Kidney epithelial cell (primary cell): ENCODE data around the gene KIF13A. TPM values are rescaled to one million over a fixed set of nuclear protein-coding genes. Genes with fewer than 3 reads are reported as not detected.
A peak's percentile ranks its signal among the peaks of the same experiment; 100 is the strongest.

ENCODE experiments used
- DNase-seq: peaks from one replicate; pipeline ENCODE4 v3.0.0-alpha.2; 2010; ENCODE audit warnings: low read depth
- H3K27me3 ChIP-seq: 2 replicates; pipeline ENCODE4 v1.6.0; 2011; ENCODE audit warnings: low read length; ENCODE audit not compliant: control insufficient read depth, insufficient read depth
- H3K36me3 ChIP-seq: 2 replicates; pipeline ENCODE4 v1.5.1; 2011; ENCODE audit warnings: low read length; ENCODE audit not compliant: control insufficient read depth, insufficient read depth
- H3K4me3 ChIP-seq: 2 replicates; pipeline ENCODE4 v1.5.1; 2011; ENCODE audit warnings: low read depth, mild to moderate bottlenecking, control low read depth, low read length
- total RNA-seq: library from RNA; depleted of rRNA; stranded (reverse); fragments of >200 nt; gene quantifications from 2 replicates; pipeline ENCODE4 v1.2.3, GENCODE V29; 2015
- TF ChIP-seq, protein P1 (sequence below): IDR thresholded peaks from 2 replicates; pipeline ENCODE4 v1.5.1; 2011; ENCODE audit warnings: mild to moderate bottlenecking, moderate library complexity, low read length, control low read depth, inconsistent platforms; ENCODE audit not compliant: insufficient read depth, poor library complexity, severe bottlenecking

Gene KIF13A
- total RNA-seq, 1 donor from 2014 or later, result 30.9 TPM

DNA sequence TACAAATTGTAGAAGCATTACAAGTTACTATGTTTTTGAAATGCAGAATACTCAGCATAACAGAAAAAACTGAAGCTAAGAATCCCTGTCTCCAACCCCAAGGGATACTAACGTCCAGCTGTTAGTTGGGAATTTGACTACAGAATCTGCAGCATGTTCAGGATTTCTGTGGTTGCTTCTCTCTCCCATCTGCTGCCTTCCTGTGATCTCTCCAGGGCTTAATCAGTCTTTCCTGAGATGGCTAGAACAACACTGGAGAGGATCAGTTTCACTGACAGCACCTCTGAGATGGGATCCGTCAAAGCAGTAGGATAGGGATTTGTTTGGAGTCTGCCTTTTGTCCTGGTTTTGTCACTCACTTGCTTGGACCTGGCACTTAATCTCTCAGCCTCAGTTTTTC is 207.4 kb downstream of the KIF13A start:
- H3K4me3 ChIP-seq, result no peak overlapping the region
- H3K27me3 ChIP-seq, result no peaks in the 10 kb centered on the region
- TF ChIP-seq, protein P1, sequence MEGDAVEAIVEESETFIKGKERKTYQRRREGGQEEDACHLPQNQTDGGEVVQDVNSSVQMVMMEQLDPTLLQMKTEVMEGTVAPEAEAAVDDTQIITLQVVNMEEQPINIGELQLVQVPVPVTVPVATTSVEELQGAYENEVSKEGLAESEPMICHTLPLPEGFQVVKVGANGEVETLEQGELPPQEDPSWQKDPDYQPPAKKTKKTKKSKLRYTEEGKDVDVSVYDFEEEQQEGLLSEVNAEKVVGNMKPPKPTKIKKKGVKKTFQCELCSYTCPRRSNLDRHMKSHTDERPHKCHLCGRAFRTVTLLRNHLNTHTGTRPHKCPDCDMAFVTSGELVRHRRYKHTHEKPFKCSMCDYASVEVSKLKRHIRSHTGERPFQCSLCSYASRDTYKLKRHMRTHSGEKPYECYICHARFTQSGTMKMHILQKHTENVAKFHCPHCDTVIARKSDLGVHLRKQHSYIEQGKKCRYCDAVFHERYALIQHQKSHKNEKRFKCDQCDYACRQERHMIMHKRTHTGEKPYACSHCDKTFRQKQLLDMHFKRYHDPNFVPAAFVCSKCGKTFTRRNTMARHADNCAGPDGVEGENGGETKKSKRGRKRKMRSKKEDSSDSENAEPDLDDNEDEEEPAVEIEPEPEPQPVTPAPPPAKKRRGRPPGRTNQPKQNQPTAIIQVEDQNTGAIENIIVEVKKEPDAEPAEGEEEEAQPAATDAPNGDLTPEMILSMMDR, result no peak
- no peaks in the 10 kb centered on the region for H3K36me3 ChIP-seq
- DNase-seq, result no peak

DNA sequence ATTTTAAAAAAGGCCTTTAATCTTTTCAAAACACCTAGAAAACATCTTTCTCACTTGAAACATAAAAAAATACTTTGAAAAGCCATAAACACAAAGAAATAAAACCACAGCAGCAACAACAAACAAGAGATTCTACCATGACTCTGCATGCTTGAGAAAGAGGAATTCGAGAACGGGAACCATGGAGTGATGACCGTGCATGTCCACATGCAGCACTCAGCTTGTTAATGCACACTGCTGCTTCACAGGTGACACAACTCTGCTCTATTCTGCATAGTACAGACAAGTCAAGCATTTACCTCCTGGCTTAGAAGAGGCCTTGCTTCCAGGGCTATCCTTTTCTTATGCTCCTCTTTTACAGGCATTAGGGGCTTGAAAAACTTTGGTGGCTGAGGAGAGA is 215.8 kb downstream of the KIF13A start:
- no peak for DNase-seq
- Histone ChIP-seq H3K27me3 (no peaks in the 10 kb centered on the region), H3K36me3 (no peaks in the 10 kb centered on the region), H3K4me3 (no peak overlapping the region)
- TF ChIP-seq, protein P1, result no peak

DNA sequence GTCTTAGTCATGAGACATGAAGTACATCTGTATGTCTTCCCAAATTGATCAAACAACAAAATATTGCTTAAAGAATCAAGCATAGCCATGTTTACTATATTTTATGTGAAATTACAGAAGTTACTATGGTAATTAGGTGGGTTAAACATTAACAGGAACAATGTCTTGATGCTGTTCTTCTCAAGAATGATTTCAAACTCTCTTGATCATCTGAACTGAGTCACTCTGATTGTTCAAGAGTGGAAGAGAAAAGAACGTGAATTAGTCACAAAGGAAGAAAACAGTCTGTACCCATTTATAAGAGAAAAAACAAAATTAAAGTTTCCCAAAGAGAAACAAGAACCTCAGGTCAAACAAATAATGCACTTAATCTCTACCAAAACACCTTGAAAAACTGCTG is 218.6 kb downstream of the KIF13A start:
- DNase-seq, result peak; percentile 12
- TF ChIP-seq, protein P1, result no peak
- Histone ChIP-seq H3K27me3 (no peaks in the 10 kb centered on the region), H3K4me3 (no peak overlapping the region), H3K36me3 (peaks cover 3% of the 10 kb centered on the region)

DNA sequence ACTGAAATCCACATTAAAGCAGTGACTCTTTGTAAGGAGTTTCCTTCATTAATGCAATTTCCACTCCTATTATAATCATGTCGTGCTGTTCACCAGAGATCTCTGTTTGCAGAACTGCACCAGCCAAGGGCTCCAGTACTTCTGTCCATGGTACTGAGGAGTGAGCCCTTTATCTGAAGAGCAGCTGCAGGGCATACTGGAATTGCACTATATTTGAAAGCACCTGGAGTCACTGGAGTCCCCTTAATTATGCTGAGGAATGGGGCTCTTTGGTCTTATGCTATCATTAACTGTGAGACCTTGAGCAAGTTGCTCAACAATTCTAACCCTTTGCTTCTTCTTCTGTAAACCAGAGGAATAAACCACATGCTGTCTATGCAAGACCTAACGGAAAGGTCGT is 219.0 kb downstream of the KIF13A start:
- H3K36me3 ChIP-seq, result peaks cover 3% of the 10 kb centered on the region
- H3K4me3 ChIP-seq, result no peak overlapping the region
- TF ChIP-seq, protein P1, result no peak
- H3K27me3 ChIP-seq, result no peaks in the 10 kb centered on the region
- peak; percentile 23 for DNase-seq

DNA sequence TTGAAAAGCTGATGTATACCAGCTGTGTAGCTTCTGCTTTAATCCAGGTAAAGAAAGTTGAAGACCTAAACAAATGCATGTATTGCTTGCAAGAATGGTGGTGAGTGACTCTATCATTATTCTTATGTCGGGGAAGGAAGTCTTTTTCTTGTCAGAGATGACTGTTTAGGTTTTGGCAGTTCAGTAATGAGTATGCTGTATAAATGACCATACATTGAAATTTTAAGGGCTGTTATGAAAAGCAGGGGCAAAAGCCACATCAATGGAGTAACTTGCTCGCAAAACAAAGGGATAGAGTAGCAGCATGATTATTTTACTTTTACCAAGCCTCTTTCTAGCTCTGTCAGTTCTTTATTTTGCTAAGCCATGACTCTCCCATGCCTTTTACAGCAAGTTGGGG is 224.8 kb downstream of the KIF13A start:
- Histone ChIP-seq H3K4me3 (no peak overlapping the region), H3K27me3 (no peaks in the 10 kb centered on the region), H3K36me3 (peaks cover 3% of the 10 kb centered on the region)
- no peak for DNase-seq
- TF ChIP-seq, protein P1, result no peak

DNA sequence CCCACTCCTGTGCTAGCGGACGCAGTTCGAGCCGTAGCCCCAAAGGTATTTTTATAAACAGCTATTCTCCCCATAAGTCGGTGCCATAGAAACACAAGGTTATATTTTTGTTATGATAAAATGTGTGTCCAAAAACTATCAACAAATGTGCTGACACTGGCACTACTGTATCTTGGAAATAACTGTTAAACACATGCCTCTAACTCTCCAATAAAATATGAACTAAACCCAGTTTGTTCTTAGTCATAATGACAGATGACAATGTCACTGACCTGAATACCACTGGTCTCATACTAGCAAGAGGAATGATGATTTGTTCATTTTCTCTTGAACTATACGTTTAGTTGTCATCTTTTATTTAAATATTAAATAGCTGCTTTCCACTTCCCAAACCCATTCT is 229.3 kb downstream of the KIF13A start:
- H3K36me3 ChIP-seq, result no peaks in the 10 kb centered on the region
- H3K27me3 ChIP-seq, result no peaks in the 10 kb centered on the region
- TF ChIP-seq, protein P1, result no peak
- DNase-seq, result no peak
- H3K4me3 ChIP-seq, result no peak overlapping the region
